ENCODE results near the gene BMPER. TPM values are rescaled to one million over a fixed set of nuclear protein-coding genes. Genes with fewer than 3 reads are reported as not detected.

The BMPER gene
- total RNA-seq, 1 experiment from 2014 or later = 0.50 TPM

- no peaks in the 10 kb centered on the region for H3K4me1 ChIP-seq (replicated peaks; ENCODE audit: insufficient read depth)
- ChIA-PET CTCF (no interaction called here), POLR2A (ENCODE audit: unreplicated experiment) (no interaction called here)
- BruUV-seq (replicated peaks) = no TSS peak
- H3K79me2 ChIP-seq (ENCODE audit: low read depth) = no peaks in the 10 kb centered on the region
- no peaks in the 10 kb centered on the region for H3K9me3 ChIP-seq (ENCODE audit: insufficient read depth, low read depth)
- H2AFZ ChIP-seq = no peak overlapping the region
- H3K27me3 ChIP-seq (ENCODE audit: insufficient read depth, low read depth) = no peaks in the 10 kb centered on the region
- TF ChIP-seq CTCF (conservative IDR thresholded peaks at IDR 0.05) = no peak
- TF ChIP-seq EZH2 (IDR thresholded peaks at IDR 0.05; ENCODE audit: low read depth) = no peak
- no peak overlapping the region for H3K4me2 ChIP-seq
- no peak for DNase-seq
- H3K27ac ChIP-seq = no peak overlapping the region
- no peaks in the 10 kb centered on the region for H4K20me1 ChIP-seq (ENCODE audit: insufficient read depth)
- H3K36me3 ChIP-seq (ENCODE audit: low read depth) = no peaks in the 10 kb centered on the region
- intact Hi-C loops (cut with micrococcal nuclease; ENCODE audit: unreplicated experiment) = no loop called here
- H3K4me3 ChIP-seq = no peak overlapping the region
- H3K9me2 ChIP-seq (ENCODE audit: insufficient read depth) = no peaks in the 10 kb centered on the region
- H3F3A ChIP-seq (ENCODE audit: insufficient read depth, low read depth) = no peaks in the 10 kb centered on the region
Observed at GRCh38 chr7:34191771-34192479, 286.6 kb downstream of the BMPER start.

- no peak for TF ChIP-seq CTCF (conservative IDR thresholded peaks at IDR 0.05)
- no peak for TF ChIP-seq EZH2 (IDR thresholded peaks at IDR 0.05; ENCODE audit: low read depth)
- Histone ChIP-seq H3K27ac (no peak overlapping the region), H3K9me3 (ENCODE audit: insufficient read depth, low read depth) (no peaks in the 10 kb centered on the region), H3K4me2 (no peak overlapping the region), H3K27me3 (ENCODE audit: insufficient read depth, low read depth) (no peaks in the 10 kb centered on the region), H3K4me1 (replicated peaks; ENCODE audit: insufficient read depth) (no peaks in the 10 kb centered on the region), H3K79me2 (ENCODE audit: low read depth) (no peaks in the 10 kb centered on the region), H3K36me3 (ENCODE audit: low read depth) (no peaks in the 10 kb centered on the region), H3K9me2 (ENCODE audit: insufficient read depth) (no peaks in the 10 kb centered on the region), H2AFZ (no peak overlapping the region), H3F3A (ENCODE audit: insufficient read depth, low read depth) (no peaks in the 10 kb centered on the region), H4K20me1 (ENCODE audit: insufficient read depth) (no peaks in the 10 kb centered on the region), H3K4me3 (no peak overlapping the region)
- ChIA-PET CTCF (no interaction called here), POLR2A (ENCODE audit: unreplicated experiment) (no interaction called here)
- DNase-seq = no peak
- intact Hi-C loops (cut with micrococcal nuclease; ENCODE audit: unreplicated experiment) = no loop called here
- BruUV-seq (replicated peaks) = no TSS peak
Observed at GRCh38 chr7:34192906-34193305, 287.6 kb downstream of the BMPER start.

- no peak overlapping the region for H3K27ac ChIP-seq
- H2AFZ ChIP-seq = no peak overlapping the region
- no peaks in the 10 kb centered on the region for H4K20me1 ChIP-seq (ENCODE audit: insufficient read depth)
- H3K4me1 ChIP-seq (replicated peaks; ENCODE audit: insufficient read depth) = no peaks in the 10 kb centered on the region
- no peaks in the 10 kb centered on the region for H3F3A ChIP-seq (ENCODE audit: insufficient read depth, low read depth)
- TF ChIP-seq CTCF (conservative IDR thresholded peaks at IDR 0.05) (no peak), EZH2 (IDR thresholded peaks at IDR 0.05; ENCODE audit: low read depth) (no peak)
- intact Hi-C loops (cut with micrococcal nuclease; ENCODE audit: unreplicated experiment) = no loop called here
- BruUV-seq (replicated peaks) = no TSS peak
- no peaks in the 10 kb centered on the region for H3K79me2 ChIP-seq (ENCODE audit: low read depth)
- no peak for DNase-seq
- H3K4me2 ChIP-seq = no peak overlapping the region
- no peaks in the 10 kb centered on the region for H3K27me3 ChIP-seq (ENCODE audit: insufficient read depth, low read depth)
- POLR2A ChIA-PET (ENCODE audit: unreplicated experiment) = interaction anchor here (0.5 kb wide), 1 partner anchor 13 kb away, joined by 8 read pairs; no protein-coding TSS in a partner anchor
- no peaks in the 10 kb centered on the region for H3K9me3 ChIP-seq (ENCODE audit: insufficient read depth, low read depth)
- no peak overlapping the region for H3K4me3 ChIP-seq
- H3K36me3 ChIP-seq (ENCODE audit: low read depth) = no peaks in the 10 kb centered on the region
- no peaks in the 10 kb centered on the region for H3K9me2 ChIP-seq (ENCODE audit: insufficient read depth)
- CTCF ChIA-PET = no interaction called here
Observed at GRCh38 chr7:34198231-34198641, 292.9 kb downstream of the BMPER start.
